HepG2 (cell line): ENCODE results near the gene KITLG. TPM values are rescaled to one million over a fixed set of nuclear protein-coding genes. Genes with fewer than 3 reads are reported as not detected.

Source experiments
- DR1 ChIP-seq: sonication (generic); formaldehyde crosslinking; IDR thresholded peaks from 2 replicates; pipeline ENCODE4 v1.8.0; 2021; ENCODE audit warnings: mild to moderate bottlenecking, missing genetic modification reagents, inconsistent platforms
- EED ChIP-seq: sonication (generic); formaldehyde crosslinking; IDR thresholded peaks from 2 replicates; pipeline ENCODE4 v1.5.0; 2020; ENCODE audit warnings: mild to moderate bottlenecking, missing genetic modification reagents
- ESRRA ChIP-seq: sonication (generic); formaldehyde crosslinking; IDR thresholded peaks from 2 replicates; pipeline ENCODE4 v1.5.1; 2020; ENCODE audit warnings: mild to moderate bottlenecking, low read depth, missing genetic modification reagents
- FLYWCH1 ChIP-seq: sonication (generic); formaldehyde crosslinking; IDR thresholded peaks from 2 replicates; pipeline ENCODE4 v1.8.1; 2023; ENCODE audit warnings: mild to moderate bottlenecking, missing genetic modification reagents
- GABPB1 ChIP-seq: IDR thresholded peaks from 2 replicates; pipeline ENCODE4 v1.6.1; 2016; ENCODE audit warnings: mild to moderate bottlenecking, missing genetic modification reagents, moderate library complexity, missing compliant biosample characterization
- JARID2 ChIP-seq: sonication (generic); formaldehyde crosslinking; IDR thresholded peaks from 2 replicates; pipeline ENCODE4 v1.8.1; 2023; ENCODE audit warnings: missing genetic modification reagents, inconsistent platforms; ENCODE audit not compliant: insufficient replicate concordance
- NPAS2 ChIP-seq: sonication (generic); formaldehyde crosslinking; IDR thresholded peaks from 2 replicates; pipeline ENCODE4 v1.8.0; 2022; ENCODE audit warnings: mild to moderate bottlenecking, missing genetic modification reagents, borderline replicate concordance
- XRCC5 ChIP-seq: fragments of 200-400 bp; formaldehyde crosslinking; optimal IDR thresholded peaks from 2 replicates; pipeline ENCODE3; 2017; ENCODE audit warnings: mild to moderate bottlenecking, low read length
- ZFP90 ChIP-seq: sonication (generic); formaldehyde crosslinking; IDR thresholded peaks from 2 replicates; pipeline ENCODE4 v1.8.0; 2022; ENCODE audit warnings: missing genetic modification reagents, mild to moderate bottlenecking, inconsistent platforms, borderline replicate concordance
- ZNF230 ChIP-seq: sonication (generic); formaldehyde crosslinking; IDR thresholded peaks from 2 replicates; pipeline ENCODE4 v1.4.0; 2020; ENCODE audit warnings: mild to moderate bottlenecking, missing genetic modification reagents
- ZNF292 ChIP-seq: sonication (generic); formaldehyde crosslinking; IDR thresholded peaks from 2 replicates; pipeline ENCODE4 v1.8.1; 2022; ENCODE audit warnings: mild to moderate bottlenecking, low read depth, missing genetic modification reagents, borderline replicate concordance
- ZNF3 ChIP-seq: IDR thresholded peaks from 2 replicates; pipeline ENCODE4 v1.7.0; 2017; ENCODE audit warnings: inconsistent platforms
- ZNF350 ChIP-seq: sonication (generic); formaldehyde crosslinking; IDR thresholded peaks from 2 replicates; pipeline ENCODE4 v1.4.0; 2020; ENCODE audit warnings: mild to moderate bottlenecking, low read depth, missing genetic modification reagents, borderline replicate concordance
- ZNF678 ChIP-seq: sonication (generic); formaldehyde crosslinking; IDR thresholded peaks from 2 replicates; pipeline ENCODE4 v1.4.0; 2020; ENCODE audit warnings: mild to moderate bottlenecking, missing genetic modification reagents
- polyA plus RNA-seq, 8 experiments: library from polyadenylated mRNA; depleted of rRNA in 3 of 8; stranded (reverse) in 7 of 8; unstranded in 1 of 8; fragments of >200 nt; fragmentation: Illumina TruSeq in 4 of 8; extraction: Trizol in 4 of 8; gene quantifications; 2 replicates each; pipeline versions ENCODE4 v1.2.1 to v1.2.3, GENCODE V29; 2011 to 2016; ENCODE audit warnings: low read depth in 4 of 8, missing spikeins in 1 of 8, mixed read lengths in 1 of 8; ENCODE audit not compliant: insufficient read depth in 1 of 8
- total RNA-seq, 5 experiments: library from RNA; depleted of rRNA; stranded (reverse); fragments of >200 nt; fragmentation: Illumina TruSeq; extraction: Trizol; gene quantifications; 2 replicates each; pipeline ENCODE4 v1.2.3, GENCODE V29; 2016; ENCODE audit warnings: low read depth in 1 of 5
- TF ChIP-seq, protein P1 (sequence below): IDR thresholded peaks from 2 replicates; pipeline ENCODE4 v1.6.1; 2016; ENCODE audit warnings: missing compliant biosample characterization, missing genetic modification reagents, borderline replicate concordance
- TF ChIP-seq, protein P2 (sequence below): sonication (generic); formaldehyde crosslinking; IDR thresholded peaks from 2 replicates; pipeline ENCODE4 v1.4.0; 2020; ENCODE audit warnings: missing genetic modification reagents
- TF ChIP-seq, protein P3 (sequence below): sonication (generic); formaldehyde crosslinking; IDR thresholded peaks from 2 replicates; pipeline ENCODE4 v1.4.0; 2020; ENCODE audit warnings: mild to moderate bottlenecking, missing genetic modification reagents, borderline replicate concordance

The KITLG gene
- total and polyA plus RNA-seq, 2 of the 13 experiments (the other 11 are each of a cell fraction or from before 2014, with no cell fraction given): 0.66 to 4.3 TPM

DNA sequence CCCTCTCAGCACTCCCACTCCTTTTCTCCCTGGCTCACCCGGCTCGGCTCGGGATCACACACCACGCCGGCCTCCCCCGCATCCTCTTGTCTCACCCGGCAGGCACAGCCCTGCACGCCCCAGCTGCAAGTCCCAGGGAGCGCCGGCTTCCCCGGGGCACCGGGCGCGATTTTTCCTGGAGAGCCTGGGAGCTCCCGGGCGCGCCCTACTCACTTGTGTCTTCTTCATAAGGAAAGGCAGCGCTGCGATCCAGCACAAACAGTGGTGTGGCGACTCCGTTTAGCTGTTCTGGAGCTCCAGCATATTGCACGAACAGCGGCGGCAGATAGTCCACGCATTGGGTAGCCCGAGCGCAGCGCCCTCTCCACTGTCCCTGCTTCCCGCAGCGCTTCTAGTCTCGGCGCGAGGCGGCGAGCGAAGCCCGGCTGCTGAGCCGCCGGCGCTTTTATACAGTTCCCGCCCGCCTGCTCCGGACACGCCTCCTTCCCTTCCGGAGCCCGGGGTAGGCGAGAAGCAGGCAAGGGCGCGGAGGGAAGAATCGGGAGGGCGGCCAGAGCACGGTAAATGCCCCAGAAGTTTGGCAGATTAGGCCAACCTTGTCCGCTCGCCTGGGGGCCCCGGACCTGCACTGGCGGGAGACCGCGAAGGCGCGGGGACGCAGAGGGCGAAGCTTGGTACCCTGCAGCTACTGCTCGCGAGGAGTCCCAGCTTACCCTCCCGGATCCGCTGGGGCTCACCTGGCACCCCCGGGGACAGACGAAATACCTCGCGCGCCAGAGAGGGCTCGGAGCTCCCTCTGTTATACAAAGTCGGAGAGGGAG, at the start of gene KITLG (continued):
- TF ChIP-seq, protein P1, sequence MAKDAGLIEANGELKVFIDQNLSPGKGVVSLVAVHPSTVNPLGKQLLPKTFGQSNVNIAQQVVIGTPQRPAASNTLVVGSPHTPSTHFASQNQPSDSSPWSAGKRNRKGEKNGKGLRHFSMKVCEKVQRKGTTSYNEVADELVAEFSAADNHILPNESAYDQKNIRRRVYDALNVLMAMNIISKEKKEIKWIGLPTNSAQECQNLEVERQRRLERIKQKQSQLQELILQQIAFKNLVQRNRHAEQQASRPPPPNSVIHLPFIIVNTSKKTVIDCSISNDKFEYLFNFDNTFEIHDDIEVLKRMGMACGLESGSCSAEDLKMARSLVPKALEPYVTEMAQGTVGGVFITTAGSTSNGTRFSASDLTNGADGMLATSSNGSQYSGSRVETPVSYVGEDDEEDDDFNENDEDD (CRISPR knock-in tag): peak; percentile 87; the same call in 1 of the 2 replicates
- no peak for TF ChIP-seq JARID2 (CRISPR knock-in tag)
- TF ChIP-seq ZNF350: 0 out of 2 replicates have a peak, but pooled peaks have one; percentile 32
- 0 out of 2 replicates have a peak, but pooled peaks have one; percentile 25 for TF ChIP-seq ZNF230 (CRISPR knock-in tag)
- peak; percentile 69; the same call in 1 of the 2 replicates for TF ChIP-seq GABPB1 (CRISPR knock-in tag)
- no peak for TF ChIP-seq ZFP90
- 0 out of 2 replicates have a peak, but pooled peaks have one; percentile 52 for TF ChIP-seq EED
- TF ChIP-seq, protein P2, sequence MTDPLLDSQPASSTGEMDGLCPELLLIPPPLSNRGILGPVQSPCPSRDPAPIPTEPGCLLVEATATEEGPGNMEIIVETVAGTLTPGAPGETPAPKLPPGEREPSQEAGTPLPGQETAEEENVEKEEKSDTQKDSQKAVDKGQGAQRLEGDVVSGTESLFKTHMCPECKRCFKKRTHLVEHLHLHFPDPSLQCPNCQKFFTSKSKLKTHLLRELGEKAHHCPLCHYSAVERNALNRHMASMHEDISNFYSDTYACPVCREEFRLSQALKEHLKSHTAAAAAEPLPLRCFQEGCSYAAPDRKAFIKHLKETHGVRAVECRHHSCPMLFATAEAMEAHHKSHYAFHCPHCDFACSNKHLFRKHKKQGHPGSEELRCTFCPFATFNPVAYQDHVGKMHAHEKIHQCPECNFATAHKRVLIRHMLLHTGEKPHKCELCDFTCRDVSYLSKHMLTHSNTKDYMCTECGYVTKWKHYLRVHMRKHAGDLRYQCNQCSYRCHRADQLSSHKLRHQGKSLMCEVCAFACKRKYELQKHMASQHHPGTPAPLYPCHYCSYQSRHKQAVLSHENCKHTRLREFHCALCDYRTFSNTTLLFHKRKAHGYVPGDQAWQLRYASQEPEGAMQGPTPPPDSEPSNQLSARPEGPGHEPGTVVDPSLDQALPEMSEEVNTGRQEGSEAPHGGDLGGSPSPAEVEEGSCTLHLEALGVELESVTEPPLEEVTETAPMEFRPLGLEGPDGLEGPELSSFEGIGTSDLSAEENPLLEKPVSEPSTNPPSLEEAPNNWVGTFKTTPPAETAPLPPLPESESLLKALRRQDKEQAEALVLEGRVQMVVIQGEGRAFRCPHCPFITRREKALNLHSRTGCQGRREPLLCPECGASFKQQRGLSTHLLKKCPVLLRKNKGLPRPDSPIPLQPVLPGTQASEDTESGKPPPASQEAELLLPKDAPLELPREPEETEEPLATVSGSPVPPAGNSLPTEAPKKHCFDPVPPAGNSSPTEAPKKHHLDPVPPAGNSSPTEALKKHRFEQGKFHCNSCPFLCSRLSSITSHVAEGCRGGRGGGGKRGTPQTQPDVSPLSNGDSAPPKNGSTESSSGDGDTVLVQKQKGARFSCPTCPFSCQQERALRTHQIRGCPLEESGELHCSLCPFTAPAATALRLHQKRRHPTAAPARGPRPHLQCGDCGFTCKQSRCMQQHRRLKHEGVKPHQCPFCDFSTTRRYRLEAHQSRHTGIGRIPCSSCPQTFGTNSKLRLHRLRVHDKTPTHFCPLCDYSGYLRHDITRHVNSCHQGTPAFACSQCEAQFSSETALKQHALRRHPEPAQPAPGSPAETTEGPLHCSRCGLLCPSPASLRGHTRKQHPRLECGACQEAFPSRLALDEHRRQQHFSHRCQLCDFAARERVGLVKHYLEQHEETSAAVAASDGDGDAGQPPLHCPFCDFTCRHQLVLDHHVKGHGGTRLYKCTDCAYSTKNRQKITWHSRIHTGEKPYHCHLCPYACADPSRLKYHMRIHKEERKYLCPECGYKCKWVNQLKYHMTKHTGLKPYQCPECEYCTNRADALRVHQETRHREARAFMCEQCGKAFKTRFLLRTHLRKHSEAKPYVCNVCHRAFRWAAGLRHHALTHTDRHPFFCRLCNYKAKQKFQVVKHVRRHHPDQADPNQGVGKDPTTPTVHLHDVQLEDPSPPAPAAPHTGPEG (CRISPR knock-in tag): 0 out of 2 replicates have a peak, but pooled peaks have one; percentile 57
- no peak for TF ChIP-seq ZNF678 (CRISPR knock-in tag)
- no peak for TF ChIP-seq FLYWCH1 (CRISPR knock-in tag)
- TF ChIP-seq ZNF292 (CRISPR knock-in tag): peak; percentile 70; the same call in 1 of the 2 replicates
- TF ChIP-seq NPAS2 (CRISPR knock-in tag): no peak
- peak; percentile 36 for TF ChIP-seq XRCC5
- TF ChIP-seq, protein P3, sequence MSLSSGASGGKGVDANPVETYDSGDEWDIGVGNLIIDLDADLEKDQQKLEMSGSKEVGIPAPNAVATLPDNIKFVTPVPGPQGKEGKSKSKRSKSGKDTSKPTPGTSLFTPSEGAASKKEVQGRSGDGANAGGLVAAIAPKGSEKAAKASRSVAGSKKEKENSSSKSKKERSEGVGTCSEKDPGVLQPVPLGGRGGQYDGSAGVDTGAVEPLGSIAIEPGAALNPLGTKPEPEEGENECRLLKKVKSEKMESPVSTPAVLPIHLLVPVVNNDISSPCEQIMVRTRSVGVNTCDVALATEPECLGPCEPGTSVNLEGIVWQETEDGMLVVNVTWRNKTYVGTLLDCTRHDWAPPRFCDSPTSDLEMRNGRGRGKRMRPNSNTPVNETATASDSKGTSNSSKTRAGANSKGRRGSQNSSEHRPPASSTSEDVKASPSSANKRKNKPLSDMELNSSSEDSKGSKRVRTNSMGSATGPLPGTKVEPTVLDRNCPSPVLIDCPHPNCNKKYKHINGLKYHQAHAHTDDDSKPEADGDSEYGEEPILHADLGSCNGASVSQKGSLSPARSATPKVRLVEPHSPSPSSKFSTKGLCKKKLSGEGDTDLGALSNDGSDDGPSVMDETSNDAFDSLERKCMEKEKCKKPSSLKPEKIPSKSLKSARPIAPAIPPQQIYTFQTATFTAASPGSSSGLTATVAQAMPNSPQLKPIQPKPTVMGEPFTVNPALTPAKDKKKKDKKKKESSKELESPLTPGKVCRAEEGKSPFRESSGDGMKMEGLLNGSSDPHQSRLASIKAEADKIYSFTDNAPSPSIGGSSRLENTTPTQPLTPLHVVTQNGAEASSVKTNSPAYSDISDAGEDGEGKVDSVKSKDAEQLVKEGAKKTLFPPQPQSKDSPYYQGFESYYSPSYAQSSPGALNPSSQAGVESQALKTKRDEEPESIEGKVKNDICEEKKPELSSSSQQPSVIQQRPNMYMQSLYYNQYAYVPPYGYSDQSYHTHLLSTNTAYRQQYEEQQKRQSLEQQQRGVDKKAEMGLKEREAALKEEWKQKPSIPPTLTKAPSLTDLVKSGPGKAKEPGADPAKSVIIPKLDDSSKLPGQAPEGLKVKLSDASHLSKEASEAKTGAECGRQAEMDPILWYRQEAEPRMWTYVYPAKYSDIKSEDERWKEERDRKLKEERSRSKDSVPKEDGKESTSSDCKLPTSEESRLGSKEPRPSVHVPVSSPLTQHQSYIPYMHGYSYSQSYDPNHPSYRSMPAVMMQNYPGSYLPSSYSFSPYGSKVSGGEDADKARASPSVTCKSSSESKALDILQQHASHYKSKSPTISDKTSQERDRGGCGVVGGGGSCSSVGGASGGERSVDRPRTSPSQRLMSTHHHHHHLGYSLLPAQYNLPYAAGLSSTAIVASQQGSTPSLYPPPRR (CRISPR knock-in tag): no peak
- no peak for TF ChIP-seq ESRRA (CRISPR knock-in tag)
- TF ChIP-seq DR1: peak; percentile 94
- no peak for TF ChIP-seq ZNF3 (CRISPR knock-in tag)
